GM18508 (cell line): ENCODE data around the gene ITCH.
"Not testable (repeated sequence)": the region's sequence is repeated elsewhere in the genome, so short reads cannot be mapped to it uniquely, and the experiment has no call there.

Experiments
- ATAC-seq: cut with Tn5 transposase; IDR thresholded peaks from one replicate; pipeline ENCODE4 v1.9.1; 2021; ENCODE audit warnings: moderate number of reproducible peaks; ENCODE audit not compliant: insufficient read depth, unreplicated experiment

The ITCH gene

GRCh38 chr20:34363062-34363464, at the start of gene ITCH:
Gene ITCH (plus strand): TSS chr20:34363273. CDS start chr20:34393812, 30,539 bp downstream.
- peak; percentile 68 for ATAC-seq

- ATAC-seq: no peak
These were observed 47.8 kb upstream of the ITCH start for GRCh38 chr20:34315236-34315635.

GRCh38 chr20:34316196-34316814, 46.8 kb upstream of the ITCH start:
- ATAC-seq: no peak

- no peak for ATAC-seq
These were observed 44.2 kb upstream of the ITCH start for GRCh38 chr20:34318609-34319443.

- ATAC-seq: no peak
These were observed 42.2 kb upstream of the ITCH start for GRCh38 chr20:34320861-34321260.

- no peak for ATAC-seq
These were observed 40.6 kb upstream of the ITCH start for GRCh38 chr20:34322267-34323105.

- ATAC-seq: no peak
These were observed 38.5 kb upstream of the ITCH start for GRCh38 chr20:34324541-34324940.

- ATAC-seq: not testable (repeated sequence)
These were observed 34.9 kb upstream of the ITCH start for GRCh38 chr20:34328207-34328606.

GRCh38 chr20:34328928-34329677, 34.0 kb upstream of the ITCH start:
- ATAC-seq: no peak

GRCh38 chr20:34330861-34331544, 32.1 kb upstream of the ITCH start:
- not testable (repeated sequence) for ATAC-seq

- ATAC-seq: no peak
These were observed 31.2 kb upstream of the ITCH start for GRCh38 chr20:34331838-34332237.

- no peak for ATAC-seq
These were observed 30.7 kb upstream of the ITCH start for GRCh38 chr20:34332262-34332920.

- no peak for ATAC-seq
These were observed 29.3 kb upstream of the ITCH start for GRCh38 chr20:34333786-34334185.

GRCh38 chr20:34334654-34335407, 28.2 kb upstream of the ITCH start:
- no peak for ATAC-seq

- ATAC-seq: no peak
These were observed 25.5 kb upstream of the ITCH start for GRCh38 chr20:34337544-34337943.

- no peak for ATAC-seq
These were observed 24.9 kb upstream of the ITCH start for GRCh38 chr20:34337982-34338726.

- not testable (repeated sequence) for ATAC-seq
These were observed 22.3 kb upstream of the ITCH start for GRCh38 chr20:34340726-34341125.

GRCh38 chr20:34341199-34341598, 21.9 kb upstream of the ITCH start:
- not testable (repeated sequence) for ATAC-seq
